Sciatic nerve (tissue), 2 donors: ENCODE measurements around the gene OSER1. TPM values are rescaled to one million over a fixed set of nuclear protein-coding genes. Genes with fewer than 3 reads are reported as not detected.

ENCODE experiments used
- ATAC-seq: fragments of 200-7000 bp; cut with Tn5 transposase; one replicate; pipeline ENCODE4 v1.9.1; 2020; ENCODE audit warnings: mild to moderate bottlenecking, moderate library complexity
- DNase-seq: peaks from one replicate; pipeline ENCODE4 v3.0.0-alpha.2; 2020; ENCODE audit warnings: low spot score
- intact Hi-C: fragments of 100-400 bp; cut with DNase I; formaldehyde crosslinking; loops from one replicate; pipeline ENCODE4 v1.14.2; 2022
- total RNA-seq: library from RNA; stranded (reverse); fragmentation: NEBNext Ultra II Directional; extraction: Animal tissue kit (Norgen Biotek cat#: 25700); gene quantifications from one replicate; pipeline ENCODE4 v1.2.1, GENCODE V29; 2021
- donor health status: DM: no; HTN: no; CAD: no.
- donor health status: DM: no; HTN: no; CAD: no.

OSER1 gene
- total RNA-seq, 1 donor from 2014 or later = 34.1 TPM

- DNase-seq (no peak), ATAC-seq (no peak)
- intact Hi-C loops = no loop called here
These were observed 20.6 kb upstream of the OSER1 start for GRCh38 chr20:44231193-44231592.

GRCh38 chr20:44228465-44229258 is 18.1 kb upstream of the OSER1 start:
- DNase-seq (peak; percentile 26), ATAC-seq (no peak)
- intact Hi-C loops = no loop called here

GRCh38 chr20:44224637-44225036 is 14.1 kb upstream of the OSER1 start:
- intact Hi-C loops = no loop called here
- no peak for DNase-seq
- ATAC-seq = no peak

DNA sequence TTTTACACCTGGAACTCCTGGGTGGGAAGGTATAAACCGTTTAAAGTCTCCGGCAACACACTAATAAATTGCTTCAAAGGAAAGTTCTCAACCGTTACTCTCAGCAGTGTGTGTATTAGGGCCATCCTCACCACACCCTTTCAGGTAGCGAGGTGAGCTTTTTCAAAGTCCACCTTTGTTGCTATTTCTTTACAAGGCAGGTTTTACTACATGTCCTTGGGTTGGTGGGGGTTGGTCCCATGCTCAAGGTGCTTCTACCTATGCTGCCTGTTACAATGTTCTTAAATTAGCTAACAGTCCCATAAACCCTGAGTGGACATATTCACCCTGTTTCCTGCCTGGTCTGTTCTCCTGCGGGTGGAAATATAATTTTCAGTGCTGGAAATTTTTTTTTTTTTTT is 13.2 kb upstream of the OSER1 start:
- no peak for ATAC-seq
- no peak for DNase-seq
- intact Hi-C loops = no loop called here

GRCh38 chr20:44222633-44223368 is 12.2 kb upstream of the OSER1 start:
- no peak for DNase-seq
- no peak for ATAC-seq
- intact Hi-C loops = no loop called here

GRCh38 chr20:44222027-44222426 is 11.5 kb upstream of the OSER1 start:
- intact Hi-C loops = no loop called here
- ATAC-seq = no peak
- DNase-seq = no peak

- no peak for ATAC-seq
- no peak for DNase-seq
- intact Hi-C loops = no loop called here
These were observed 10.9 kb upstream of the OSER1 start for GRCh38 chr20:44221368-44221954.

GRCh38 chr20:44219791-44220190 is 9.2 kb upstream of the OSER1 start:
- ATAC-seq (no peak), DNase-seq (no peak)
- intact Hi-C loops = loop anchor here (5.0 to 10.0 kb wide), 2 partner anchors 95 to 393 kb away; partner anchors contain the start of gene FITM2

- intact Hi-C loops = loop anchor here (5.0 to 10.0 kb wide), 2 partner anchors 96 to 393 kb away; partner anchors contain the start of gene FITM2
- ATAC-seq = no peak
These were observed 8.7 kb upstream of the OSER1 start for GRCh38 chr20:44219170-44219730.

DNA sequence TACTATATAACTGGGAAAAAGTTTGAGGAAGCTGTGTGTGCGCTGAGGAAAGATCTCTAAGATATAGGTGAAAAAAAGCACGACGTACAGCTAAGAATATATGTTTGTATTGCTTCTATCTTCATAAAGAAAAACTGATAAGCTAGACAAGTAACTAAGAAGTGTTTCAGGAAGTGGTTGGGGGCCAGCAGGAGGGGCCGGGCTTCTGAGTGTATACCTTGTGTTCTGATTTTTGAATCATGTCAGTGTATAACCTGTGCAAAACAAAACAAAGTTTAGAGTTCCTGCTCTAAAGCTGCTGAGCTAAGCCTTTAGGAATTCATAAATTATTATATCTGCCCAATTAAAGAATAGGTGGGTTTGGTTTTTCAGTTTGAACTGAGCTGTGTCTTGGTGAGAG is 7.9 kb upstream of the OSER1 start:
- no peak for ATAC-seq
- no peak for DNase-seq
- intact Hi-C loops = loop anchor here (5.0 to 10.0 kb wide), 2 partner anchors 96 to 394 kb away; partner anchors contain the start of gene FITM2

More at GRCh38 chr20:44219170-44219730, 8.7 kb upstream of the OSER1 start:
- no peak for DNase-seq

- intact Hi-C loops = loop anchor here (5.0 to 10.0 kb wide), 2 partner anchors 97 to 395 kb away; partner anchors contain the start of gene FITM2
- DNase-seq (peak; percentile 75), ATAC-seq (peak; percentile 61)
These were observed 6.9 kb upstream of the OSER1 start for GRCh38 chr20:44217342-44218092.

DNA sequence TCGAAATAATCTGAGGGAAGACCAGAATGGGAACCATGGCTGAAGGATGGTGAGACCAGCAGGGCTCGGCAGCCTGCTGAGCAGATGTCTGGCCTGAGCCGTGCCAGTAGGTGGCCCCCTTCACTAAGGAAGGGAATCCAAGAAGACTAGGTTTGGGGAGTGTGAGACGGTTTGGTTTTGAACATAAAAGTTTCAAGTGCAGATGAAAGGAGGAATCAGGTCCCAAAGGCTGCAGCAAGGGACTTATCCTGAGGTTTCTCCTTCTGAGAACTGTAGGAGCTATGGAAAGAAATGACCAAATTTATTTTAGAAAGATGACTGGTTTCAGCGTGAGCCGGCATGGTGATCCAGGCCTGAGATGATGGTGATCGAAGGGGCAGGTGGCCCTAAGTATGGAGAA is 4.6 kb upstream of the OSER1 start:
- intact Hi-C loops = loop anchor here (5.0 to 10.0 kb wide), 2 partner anchors 100 to 397 kb away; partner anchors contain the start of gene FITM2
- ATAC-seq (no peak), DNase-seq (peak; percentile 78)

DNA sequence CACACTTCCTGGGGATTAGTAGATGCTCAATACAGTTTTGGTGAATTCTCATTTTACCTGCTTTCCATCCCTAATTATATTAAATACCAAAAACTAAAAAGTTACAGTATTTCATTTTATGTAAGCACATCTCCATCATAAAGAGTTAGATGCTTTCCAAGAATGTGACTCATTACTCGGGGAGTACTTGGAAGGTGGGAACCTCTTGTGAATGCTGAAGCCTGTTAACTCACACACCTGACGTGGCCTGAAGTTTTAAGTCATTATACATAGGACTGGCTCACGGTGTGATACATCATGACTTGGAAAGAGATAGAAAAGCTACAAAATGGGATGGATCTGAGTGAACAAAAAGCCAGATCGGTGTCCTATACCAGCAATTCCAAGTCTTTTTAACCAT is 2.2 kb upstream of the OSER1 start:
- DNase-seq (no peak), ATAC-seq (no peak)
- intact Hi-C loops = loop anchor here (10.0 kb wide), 1 partner anchor 102 kb away; the partner anchor contains the start of gene FITM2

DNA sequence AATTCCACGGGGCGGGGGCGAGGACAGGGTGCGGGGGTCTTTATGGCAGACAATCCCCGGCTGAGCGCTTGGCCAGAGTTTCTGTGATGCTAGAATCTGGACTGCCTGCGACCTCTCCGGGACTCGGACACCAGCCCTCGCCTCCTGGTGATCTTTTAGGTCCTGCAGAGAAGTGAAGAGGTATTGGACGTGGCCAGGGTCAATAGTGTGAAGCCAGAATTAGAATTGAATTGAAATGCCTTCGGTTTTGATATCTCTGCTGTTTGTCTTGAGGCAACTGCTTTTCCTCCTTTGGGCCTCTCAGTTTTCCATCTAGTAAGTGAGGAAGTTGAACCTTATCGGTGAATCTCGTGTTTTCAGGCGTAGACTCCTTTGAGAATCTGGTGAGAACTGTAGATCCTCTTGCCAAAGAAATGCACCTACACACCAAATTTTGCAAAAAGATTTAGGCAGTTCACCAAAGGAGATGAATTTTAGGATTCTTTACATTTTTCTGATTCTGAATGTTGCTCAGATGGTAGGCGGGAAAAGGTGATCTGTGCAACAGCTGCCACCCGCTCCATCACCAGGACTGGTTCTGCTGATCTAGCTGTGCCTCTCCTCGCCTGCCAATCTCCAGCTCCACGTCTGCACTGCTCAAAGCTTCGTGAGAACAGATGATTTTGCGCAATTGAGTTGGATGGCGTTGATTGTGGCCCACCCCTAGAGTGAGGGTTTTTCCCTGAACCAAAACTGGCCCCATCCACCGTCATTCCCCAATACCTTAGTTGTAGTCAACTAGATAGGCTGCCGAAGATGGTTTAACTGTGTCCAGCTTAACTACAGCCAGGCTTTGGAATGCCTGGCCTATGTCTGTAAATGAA is 837 bp upstream of the OSER1 start:
- peak; percentile 11 for ATAC-seq
- DNase-seq = no peak
- intact Hi-C loops = loop anchor here (10.0 kb wide), 1 partner anchor 103 kb away; the partner anchor contains the start of gene FITM2

DNA sequence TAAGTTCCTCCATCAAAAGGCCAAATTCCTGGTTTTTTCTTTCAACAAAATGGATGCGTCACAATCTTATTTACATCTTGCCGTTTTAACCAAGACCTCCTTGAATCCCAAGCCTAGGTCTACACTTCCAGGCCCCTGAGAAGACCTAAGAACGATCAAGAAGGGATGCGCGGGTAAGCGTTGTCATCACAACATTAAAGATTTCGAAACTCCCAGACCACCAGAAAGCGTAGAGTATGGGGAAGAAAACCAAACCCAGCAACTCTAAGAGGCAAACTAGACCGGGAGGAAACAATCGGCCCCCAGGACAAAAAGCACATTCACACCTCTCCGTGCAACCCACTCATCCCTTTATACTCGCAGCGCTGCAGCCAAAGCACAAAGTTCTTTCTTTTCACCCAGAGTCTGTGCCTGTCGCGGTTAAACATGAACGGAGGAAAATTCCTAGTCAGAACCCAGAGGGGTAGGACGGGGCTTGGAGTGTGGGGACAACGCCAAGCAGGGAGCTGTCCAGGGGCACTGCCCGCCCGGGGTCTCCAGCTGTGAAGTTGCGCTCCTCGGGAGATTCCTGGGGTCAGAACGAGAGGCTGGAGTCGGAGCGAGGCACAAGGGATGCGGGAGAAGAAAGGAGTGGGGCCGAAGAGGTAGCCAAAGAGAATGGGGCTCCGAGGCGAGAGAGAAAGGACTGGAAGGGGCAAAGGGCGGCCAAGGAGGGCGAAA is 725 bp downstream of the OSER1 start:
- ATAC-seq (no peak), DNase-seq (no peak)
- intact Hi-C loops = loop anchor here (10.0 kb wide), 1 partner anchor 105 kb away; the partner anchor contains the start of gene FITM2

GRCh38 chr20:44208770-44209169 is 1.8 kb downstream of the OSER1 start:
- intact Hi-C loops = no loop called here
- no peak for DNase-seq
- ATAC-seq = no peak

DNA sequence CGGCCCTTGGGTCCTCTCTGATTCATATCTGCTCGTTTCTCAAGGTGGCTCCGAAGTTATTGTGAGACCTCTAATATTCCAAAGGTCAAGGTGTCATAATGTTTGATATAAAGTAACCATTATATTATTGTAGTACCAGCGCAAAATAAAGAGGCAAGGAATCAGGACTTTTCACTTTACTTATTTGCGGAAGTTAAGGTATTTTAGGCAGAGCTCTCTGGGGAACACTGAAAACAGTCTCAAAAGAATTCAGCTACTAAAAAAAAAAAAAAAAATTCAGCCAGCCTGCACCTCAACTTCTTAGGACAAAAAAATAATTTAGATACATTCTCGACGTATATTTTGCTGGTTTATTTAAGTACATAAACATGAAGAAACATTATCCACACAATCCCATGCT is 2.4 kb downstream of the OSER1 start:
- no peak for ATAC-seq

More for the DNA sequence above, 2.4 kb downstream of the OSER1 start:
- intact Hi-C loops = no loop called here
- no peak for DNase-seq
